Measurements from ENCODE around the gene C1orf115.
A peak's percentile ranks its signal among the peaks of the same experiment; 100 is the strongest.
"Not testable (repeated sequence)": the region's sequence is repeated elsewhere in the genome, so short reads cannot be mapped to it uniquely, and the experiment has no call there.

C1orf115 gene

GRCh38 chr1:220730486-220730885, 40.3 kb downstream of the C1orf115 start:
- no peak for DNase-seq

GRCh38 chr1:220732137-220732536, 42.0 kb downstream of the C1orf115 start:
- DNase-seq = no peak

- no peak for DNase-seq
Observed at GRCh38 chr1:220732621-220733020, 42.5 kb downstream of the C1orf115 start.

GRCh38 chr1:220733086-220733601, 43.0 kb downstream of the C1orf115 start:
- DNase-seq = peak; percentile 41

GRCh38 chr1:220734571-220735326, 44.6 kb downstream of the C1orf115 start:
- no peak for DNase-seq

GRCh38 chr1:220736283-220736682, 46.1 kb downstream of the C1orf115 start:
- DNase-seq = not testable (repeated sequence)

GRCh38 chr1:220741349-220741748, 51.2 kb downstream of the C1orf115 start:
- DNase-seq = no peak

GRCh38 chr1:220741825-220742224, 51.7 kb downstream of the C1orf115 start:
- no peak for DNase-seq

- no peak for DNase-seq
Observed at GRCh38 chr1:220742520-220742919, 52.4 kb downstream of the C1orf115 start.

GRCh38 chr1:220746851-220747250, 56.7 kb downstream of the C1orf115 start:
- DNase-seq = no peak

GRCh38 chr1:220747437-220748088, 57.4 kb downstream of the C1orf115 start:
- DNase-seq = no peak

GRCh38 chr1:220748089-220748934, 58.1 kb downstream of the C1orf115 start, which contains the start of gene MTARC2:
Gene MTARC2, plus strand, starts transcription at chr1:220748322. Its CDS starts 210 bp downstream, at chr1:220748532.
- DNase-seq = no peak
